ENCODE results near the gene ZNF598. TPM values are rescaled to one million over a fixed set of nuclear protein-coding genes. Genes with fewer than 3 reads are reported as not detected.

Gene ZNF598
- total RNA-seq, 2 donors from 2014 or later = 65.8 to 68.5 TPM

GRCh38 chr16:2003231-2003826 lies 6.3 kb downstream of the ZNF598 start:
- ATAC-seq (ENCODE audit: insufficient number of reproducible peaks, low FRiP score, low read depth) (no peak), DNase-seq (ENCODE audit: low spot score) (no peak)
- peaks cover 40% of the 10 kb centered on the region for H3K36me3 ChIP-seq
- H3K27me3 ChIP-seq (replicated peaks; ENCODE audit: insufficient read depth) = no peaks in the 10 kb centered on the region
- no peak overlapping the region for H3K27ac ChIP-seq
- H3K4me1 ChIP-seq (ENCODE audit: control insufficient read depth in 1 of 2, low read depth in 2 of 2) = peaks cover 22 to 37% of the 10 kb centered on the region in 2 donors
- no peaks in the 10 kb centered on the region for H3K9me3 ChIP-seq
- no peak for TF ChIP-seq CTCF (IDR thresholded peaks at IDR 0.05)
- H3K4me3 ChIP-seq = no peak overlapping the region

GRCh38 chr16:2002406-2003230 lies 7.0 kb downstream of the ZNF598 start:
- H3K36me3 ChIP-seq = peaks cover 45% of the 10 kb centered on the region
- no peak overlapping the region for H3K27ac ChIP-seq
- no peaks in the 10 kb centered on the region for H3K27me3 ChIP-seq (replicated peaks; ENCODE audit: insufficient read depth)
- peaks cover 15 to 30% of the 10 kb centered on the region in 2 donors for H3K4me1 ChIP-seq (ENCODE audit: control insufficient read depth in 1 of 2, low read depth in 2 of 2)
- H3K4me3 ChIP-seq = no peak overlapping the region
- no peaks in the 10 kb centered on the region for H3K9me3 ChIP-seq
- ATAC-seq (ENCODE audit: insufficient number of reproducible peaks, low FRiP score, low read depth) (no peak), DNase-seq (ENCODE audit: low spot score) (no peak)
- no peak for TF ChIP-seq CTCF (IDR thresholded peaks at IDR 0.05)

- Histone ChIP-seq H3K9me3 (no peaks in the 10 kb centered on the region), H3K36me3 (peaks cover 51% of the 10 kb centered on the region)
Measured at GRCh38 chr16:2001456-2002355, 7.9 kb downstream of the ZNF598 start.

GRCh38 chr16:2001035-2001434 lies 8.6 kb downstream of the ZNF598 start:
- Histone ChIP-seq H3K4me3 (no peak overlapping the region), H3K36me3 (peaks cover 51% of the 10 kb centered on the region)

More at GRCh38 chr16:2001456-2002355, 7.9 kb downstream of the ZNF598 start:
- no peak for TF ChIP-seq CTCF (IDR thresholded peaks at IDR 0.05)
- Histone ChIP-seq H3K4me3 (no peak overlapping the region), H3K27ac (no peak overlapping the region), H3K4me1 (ENCODE audit: control insufficient read depth in 1 of 2, low read depth in 2 of 2) (peaks cover 6 to 21% of the 10 kb centered on the region in 2 donors), H3K27me3 (replicated peaks; ENCODE audit: insufficient read depth) (no peaks in the 10 kb centered on the region)
- no peak for ATAC-seq (ENCODE audit: insufficient number of reproducible peaks, low FRiP score, low read depth)
- DNase-seq (ENCODE audit: low spot score) = no peak

More at GRCh38 chr16:2001035-2001434, 8.6 kb downstream of the ZNF598 start:
- no peak for ATAC-seq (ENCODE audit: insufficient number of reproducible peaks, low FRiP score, low read depth)
- H3K9me3 ChIP-seq = no peaks in the 10 kb centered on the region
- no peak for DNase-seq (ENCODE audit: low spot score)
- H3K4me1 ChIP-seq (ENCODE audit: control insufficient read depth in 1 of 2, low read depth in 2 of 2) = peaks cover 6 to 20% of the 10 kb centered on the region in 2 donors
- no peak overlapping the region for H3K27ac ChIP-seq
- TF ChIP-seq CTCF (IDR thresholded peaks at IDR 0.05) = no peak
- no peaks in the 10 kb centered on the region for H3K27me3 ChIP-seq (replicated peaks; ENCODE audit: insufficient read depth)
